GM12878 (cell line): Measurements from ENCODE around the gene PITPNM1. TPM values are rescaled to one million over a fixed set of nuclear protein-coding genes. Genes with fewer than 3 reads are reported as not detected.

Source experiments
- ATAC-seq: fragments of 200-7000 bp; cut with Tn5 transposase; 3 replicates; pipeline ENCODE4 v1.9.1; 2020; ENCODE audit warnings: mild to moderate bottlenecking, moderate library complexity
- BruUV-seq: library from RNA; stranded (reverse); fragments of 400-500 nt; replicated peaks from 2 replicates; lab custom pipeline; 2021; lab: Mats Ljungman, UMichigan
- CTCF ChIA-PET: fragments of 300-600 bp; sonication (Branson Sonifier 250); formaldehyde crosslinking; extraction: SDS; loops from one replicate; lab custom pipeline; 2021; ENCODE audit warnings: inconsistent platforms; lab: Yijun Ruan, JAX
- POLR2A ChIA-PET: fragments of 350-600 bp; formaldehyde crosslinking; extraction: SDS; loops from one replicate; lab custom pipeline; 2021; ENCODE audit warnings: inconsistent platforms; lab: Charles Lee
- RAD21 ChIA-PET: fragments of 300-600 bp; sonication (Branson Sonifier 250); formaldehyde crosslinking; loops from one replicate; lab custom pipeline; 2023; ENCODE audit warnings: antibody characterized with exemption; ENCODE audit not compliant: unreplicated experiment; lab: Charles Lee
- SMC1A ChIA-PET: fragments of 300-600 bp; sonication (Branson Sonifier 250); formaldehyde crosslinking; loops from one replicate; lab custom pipeline; 2023; ENCODE audit not compliant: unreplicated experiment, uncharacterized antibody; lab: Charles Lee
- DNase-seq: peaks from one replicate; pipeline ENCODE4 v3.0.0-alpha.2; 2011; ENCODE audit warnings: low read depth, low spot score
- FAIRE-seq: peaks from 3 replicates; lab custom pipeline; 2011; peaks lifted over from hg19 to GRCh38; lab: Jason Lieb, UNC
- H2AFZ ChIP-seq: 2 replicates; pipeline ENCODE4 v1.6.0; 2011; ENCODE audit warnings: low read depth, low read length, control low read depth; ENCODE audit not compliant: control insufficient read depth
- H3K27ac ChIP-seq: 2 replicates; pipeline ENCODE4 v1.5.1; 2011; ENCODE audit warnings: control low read depth; ENCODE audit not compliant: control insufficient read depth, insufficient read depth
- H3K27me3 ChIP-seq, 2 experiments: replicated peaks in 1 of 2; 2 replicates each; pipeline versions ENCODE4 v1.6.0 to v1.6.1; 2011; ENCODE audit warnings: low read length in 1 of 2; ENCODE audit not compliant: control insufficient read depth in 2 of 2, insufficient read depth in 2 of 2
- H3K36me3 ChIP-seq, 2 experiments: 2 replicates each; pipeline ENCODE4 v1.5.1; 2011; ENCODE audit warnings: low read length in 1 of 2; ENCODE audit not compliant: control insufficient read depth in 2 of 2, insufficient read depth in 2 of 2
- H3K4me1 ChIP-seq: 2 replicates; pipeline ENCODE4 v1.6.1; 2011; ENCODE audit warnings: mild to moderate bottlenecking, low read length, moderate library complexity, mixed read lengths; ENCODE audit not compliant: control insufficient read depth, insufficient read depth
- H3K4me2 ChIP-seq: 2 replicates; pipeline ENCODE4 v1.6.0; 2011; ENCODE audit warnings: control low read depth; ENCODE audit not compliant: control insufficient read depth, insufficient read depth
- H3K4me3 ChIP-seq: fragments of 200-600 bp; sonication (generic); 2 replicates; pipeline ENCODE4 v1.5.1; 2016
- H3K79me2 ChIP-seq: 2 replicates; pipeline ENCODE4 v1.6.0; 2011; ENCODE audit warnings: low read length; ENCODE audit not compliant: control insufficient read depth, insufficient read depth
- H3K9ac ChIP-seq: 2 replicates; pipeline ENCODE4 v1.8.0; 2011; ENCODE audit warnings: low read length, control low read depth, mixed read lengths; ENCODE audit not compliant: control insufficient read depth, insufficient read depth
- H3K9me3 ChIP-seq: replicated peaks from 3 replicates; pipeline ENCODE4 v1.5.1; 2011; ENCODE audit warnings: mild to moderate bottlenecking, low read length; ENCODE audit not compliant: control insufficient read depth, insufficient read depth
- H4K20me1 ChIP-seq: 2 replicates; pipeline ENCODE4 v1.6.0; 2011; ENCODE audit not compliant: control insufficient read depth, insufficient read depth
- CUX1 ChIP-seq: IDR thresholded peaks from 2 replicates; pipeline ENCODE4 v1.6.1; 2012; ENCODE audit warnings: improper control_type of control experiment, low read depth, low read length; ENCODE audit not compliant: insufficient replicate concordance
- GATAD2B ChIP-seq: fragments of 450-650 bp; conservative IDR thresholded peaks from 2 replicates; pipeline ENCODE4 v1.6.1; 2017; ENCODE audit warnings: low read depth, mild to moderate bottlenecking, moderate library complexity
- IKZF1 ChIP-seq: fragments of 450-650 bp; conservative IDR thresholded peaks from 2 replicates; pipeline ENCODE4 v1.6.1; 2017; ENCODE audit warnings: antibody characterized with exemption, mild to moderate bottlenecking
- JUND ChIP-seq: IDR thresholded peaks from 2 replicates; pipeline ENCODE4 v1.6.1; 2012; ENCODE audit warnings: low read depth, mild to moderate bottlenecking, low read length, improper control_type of control experiment, moderate library complexity
- KLF5 ChIP-seq: fragments of 450-650 bp; IDR thresholded peaks from 2 replicates; pipeline ENCODE4 v1.6.1; 2014; ENCODE audit warnings: mild to moderate bottlenecking; ENCODE audit not compliant: partially characterized antibody
- MXI1 ChIP-seq: fragments of 150-350 bp; IDR thresholded peaks from 2 replicates; pipeline ENCODE4 v1.6.1; 2011; ENCODE audit warnings: low read depth, mild to moderate bottlenecking, inconsistent platforms, low read length, improper control_type of control experiment
- RBBP5 ChIP-seq: fragments of 200-600 bp; sonication (generic); conservative IDR thresholded peaks from 2 replicates; pipeline ENCODE4 v1.6.1; 2016
- RCOR1 ChIP-seq: conservative IDR thresholded peaks from 2 replicates; pipeline ENCODE4 v1.6.1; 2012; ENCODE audit warnings: low read depth, low read length, improper control_type of control experiment
- RFX5 ChIP-seq: IDR thresholded peaks from 2 replicates; pipeline ENCODE4 v1.6.1; 2011; ENCODE audit warnings: low read depth, low read length, improper control_type of control experiment
- ZNF217 ChIP-seq: fragments of 450-650 bp; IDR thresholded peaks from 2 replicates; pipeline ENCODE4 v1.6.1; 2017; ENCODE audit warnings: antibody characterized with exemption, mild to moderate bottlenecking
- ZNF384 ChIP-seq: IDR thresholded peaks from 2 replicates; pipeline ENCODE4 v1.6.1; 2012; ENCODE audit warnings: low read depth, mild to moderate bottlenecking, low read length, improper control_type of control experiment, borderline replicate concordance
- ZNF622 ChIP-seq: fragments of 450-650 bp; IDR thresholded peaks from 2 replicates; pipeline ENCODE4 v1.6.1; 2017; ENCODE audit warnings: mild to moderate bottlenecking, inconsistent platforms
- WGBS: methylation state at CpG from one replicate; pipeline ENCODE4 v1.1.6; 2016; ENCODE audit warnings: low lambda C conversion rate; ENCODE audit not compliant: insufficient replicate concordance, insufficient coverage; ENCODE audit errors: missing lambda C conversion rate; 5-methylcytosine and 5-hydroxymethylcytosine counted together
- in situ Hi-C: fragments of 300-500 bp; cut with MboI; formaldehyde crosslinking; loops from 9 replicates; pipeline ENCODE4 v1.14.3; 2018; ENCODE audit warnings: mixed read lengths
- intact Hi-C: fragments of 100-400 bp; cut with micrococcal nuclease; formaldehyde crosslinking; loops from one replicate; pipeline ENCODE4 v1.14.2; 2022; ENCODE audit not compliant: unreplicated experiment
- polyA plus RNA-seq, 11 experiments: library from polyadenylated mRNA; depleted of rRNA in 4 of 11; unstranded in 6 of 11; stranded (reverse) in 5 of 11; fragments of >200 nt; fragmentation: Nextera tagmentation in 4 of 11; fragmentation: Illumina TruSeq in 1 of 11; extraction: Ambion mirVana in 4 of 11; extraction: Trizol in 1 of 11; gene quantifications; 1 replicate in 1 of 11; 2 replicates in 10 of 11; pipeline versions ENCODE4 v1.2.1 to v1.2.3, GENCODE V29; 2011 to 2016; ENCODE audit warnings: inconsistent platforms in 2 of 11, missing spikeins in 2 of 11, low read depth in 1 of 11
- total RNA-seq, 4 experiments: library from RNA; depleted of rRNA in 3 of 4; stranded (reverse); fragments of >200 nt in 3 of 4; fragmentation: Illumina TruSeq in 1 of 4; extraction: Trizol in 1 of 4; gene quantifications; 2 replicates each; pipeline versions ENCODE4 v1.2.1 to v1.2.3, GENCODE V29; 2013 to 2021

The PITPNM1 gene
- total and polyA plus RNA-seq, 10 of the 15 experiments (the other 5 are each of a cell fraction or from before 2014, with no cell fraction given), result 0.11 to 56.8 (median 16.5) TPM

- H3K4me1 ChIP-seq, result peaks cover 43% of the 10 kb centered on the region
- no TSS peak for BruUV-seq
- ChIA-PET CTCF (interaction anchor here (0.6 to 1.4 kb wide), 2 partner anchors 14 to 62 kb away, joined by 3 read pairs; no protein-coding TSS in a partner anchor), SMC1A (no interaction called here), POLR2A (interaction anchor here (0.6 to 6.3 kb wide), 3 partner anchors 20 to 35 kb away, joined by 3 to 50 read pairs (median 4); partner anchors contain the start of genes CORO1B, PTPRCAP and RPS6KB2)
- no peak overlapping the region for H3K4me2 ChIP-seq
- intact Hi-C loops, result no loop called here
- no peaks in the 10 kb centered on the region; a peak in 1 of 4 replicates for H3K36me3 ChIP-seq
- WGBS, result 96% methylated on average over 10 of the region's 10 CpGs
- no peak overlapping the region for H3K4me3 ChIP-seq
- H3K9ac ChIP-seq, result no peak overlapping the region
- H2AFZ ChIP-seq, result no peak overlapping the region
- H4K20me1 ChIP-seq, result no peaks in the 10 kb centered on the region
- no peak overlapping the region for H3K27ac ChIP-seq
- H3K27me3 ChIP-seq, result no peaks in the 10 kb centered on the region
- TF ChIP-seq KLF5, result no peak
- TF ChIP-seq JUND, result no peak
- no peak for TF ChIP-seq RFX5
- no peak for TF ChIP-seq GATAD2B
- TF ChIP-seq ZNF217, result no peak
- TF ChIP-seq CUX1, result no peak
- TF ChIP-seq ZNF622, result no peak
- TF ChIP-seq ZNF384, result no peak
- TF ChIP-seq RBBP5, result no peak
- no peak for TF ChIP-seq IKZF1
- no peak for TF ChIP-seq RCOR1
- no peak for TF ChIP-seq MXI1
- TF ChIP-seq, all 136 proteins: peak for 0
- RAD21 ChIA-PET, result interaction anchor here (0.7 to 1.4 kb wide), 2 partner anchors 25 to 42 kb away, joined by 3 read pairs; partner anchors contain the start of genes PITPNM1 and PTPRCAP
- ATAC-seq (no peak), FAIRE-seq (no peak), DNase-seq (no peak)
- in situ Hi-C loops, result no loop called here
- peaks cover 8% of the 10 kb centered on the region for H3K79me2 ChIP-seq
- no peaks in the 10 kb centered on the region for H3K9me3 ChIP-seq
Measured at GRCh38 chr11:67463186-67463585, 42.0 kb downstream of the PITPNM1 start.
